NCI-H524 (cell line): Measurements from ENCODE around the gene DCST2.
A peak's percentile ranks its signal among the peaks of the same experiment; 100 is the strongest.

Experiments
- DNase-seq, 2 experiments: peaks; one replicate each; lab custom pipeline; 2025; lab: John Stamatoyannopoulos, UW

DCST2 gene

GRCh38 chr1:155069551-155070157 is 36.1 kb upstream of the DCST2 start:
- DNase-seq = peak in 1 of 2 experiments; percentile 62

DNA sequence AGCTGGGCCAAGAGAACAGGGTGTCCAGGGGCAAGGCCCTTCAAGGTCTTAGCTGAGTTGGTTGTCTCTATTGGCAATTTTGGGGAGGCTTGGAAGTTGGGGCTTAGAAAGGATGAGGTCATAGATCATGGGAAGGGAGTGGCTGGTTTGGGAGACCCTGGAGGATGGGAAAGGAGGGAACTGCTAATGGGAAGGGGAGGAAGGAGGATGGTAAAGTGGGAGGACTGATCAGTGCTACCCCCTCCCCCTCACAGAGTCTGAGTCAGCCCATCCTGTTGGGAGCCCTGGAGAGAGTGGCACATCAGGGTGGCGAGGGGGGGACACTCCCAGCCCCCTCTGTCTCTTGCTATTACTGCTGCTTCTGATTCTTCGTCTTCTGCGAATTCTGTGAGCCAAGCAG is 35.0 kb upstream of the DCST2 start:
- DNase-seq = no peak

GRCh38 chr1:155066777-155067176 is 33.2 kb upstream of the DCST2 start:
- no peak for DNase-seq

GRCh38 chr1:155064832-155065429 is 31.4 kb upstream of the DCST2 start:
- no peak for DNase-seq

GRCh38 chr1:155064111-155064831 is 30.7 kb upstream of the DCST2 start:
- peak in 1 of 2 experiments; percentile 44 for DNase-seq

DNA sequence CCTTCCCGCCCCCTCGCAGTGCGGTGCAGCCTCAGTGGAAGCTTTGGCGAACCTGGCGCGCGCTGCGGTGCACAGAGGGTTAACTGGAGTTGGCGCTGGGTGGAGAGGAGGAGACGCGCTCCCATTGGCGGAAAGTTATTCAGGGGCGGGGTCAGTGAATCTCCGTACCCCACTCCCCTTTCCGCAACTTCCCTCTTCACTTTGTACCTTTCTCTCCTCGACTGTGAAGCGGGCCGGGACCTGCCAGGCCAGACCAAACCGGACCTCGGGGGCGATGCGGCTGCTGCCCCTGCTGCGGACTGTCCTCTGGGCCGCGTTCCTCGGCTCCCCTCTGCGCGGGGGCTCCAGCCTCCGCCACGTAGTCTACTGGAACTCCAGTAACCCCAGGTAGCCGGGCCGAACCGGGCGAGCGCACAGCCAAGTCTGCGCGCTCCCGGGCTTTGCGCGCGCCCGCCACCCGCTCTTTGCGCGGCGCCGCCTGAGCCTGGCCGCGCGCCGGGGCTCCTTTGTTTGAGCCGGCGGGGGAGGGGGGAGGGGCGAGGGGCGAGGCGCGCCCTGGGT is 30.0 kb upstream of the DCST2 start, which contains the start of gene EFNA4:
EFNA4 (plus strand) TSS at position 191 of the 561 bp plus-strand sequence; CDS start at position 275, 84 bp downstream.
- DNase-seq = peak; percentile 38 to 56

- peak; percentile 33 to 55 for DNase-seq
Observed at GRCh38 chr1:155062702-155063411, 29.3 kb upstream of the DCST2 start.

- DNase-seq = no peak
Observed at GRCh38 chr1:155062151-155062686, 28.6 kb upstream of the DCST2 start.

DNA sequence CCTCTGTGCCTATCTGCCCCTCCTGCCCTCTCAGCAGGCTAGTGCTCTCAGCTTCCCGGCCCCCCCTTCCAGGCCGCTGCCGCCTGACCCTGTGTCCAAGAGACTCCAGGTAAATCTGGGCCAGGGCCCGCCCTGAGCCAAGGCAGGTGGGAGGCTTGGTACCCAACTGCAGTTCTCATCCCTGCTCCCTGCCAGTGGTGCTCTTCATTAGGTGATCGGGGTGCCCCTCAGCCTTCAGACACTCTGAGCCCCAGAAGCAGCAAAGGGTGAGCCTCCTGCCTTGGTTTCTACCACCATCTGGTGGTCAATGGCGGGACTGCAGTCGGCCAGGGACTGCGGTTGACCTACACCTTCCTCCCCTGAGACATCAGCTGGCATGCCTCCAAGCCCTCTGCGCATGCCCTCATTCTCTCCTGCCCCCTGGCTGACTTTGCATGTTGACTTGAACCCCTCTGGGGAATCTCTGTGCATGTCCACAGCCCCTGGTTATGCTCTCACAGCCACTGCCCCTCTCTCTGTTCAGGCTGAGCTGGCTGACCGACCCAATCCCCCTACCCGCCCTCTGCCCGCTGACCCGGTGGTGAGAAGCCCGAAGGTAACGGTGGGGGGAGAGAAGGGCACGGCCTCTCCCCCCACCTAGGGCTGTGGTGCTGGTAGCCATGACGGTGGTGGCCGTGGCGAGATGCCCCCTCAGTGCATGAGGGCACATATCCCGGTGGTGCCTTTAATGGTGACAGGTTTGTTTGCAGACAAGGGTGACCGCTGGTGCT is 28.0 kb upstream of the DCST2 start:
- DNase-seq = peak; percentile 58 to 80

GRCh38 chr1:155060736-155061135 is 27.2 kb upstream of the DCST2 start:
- DNase-seq = no peak

DNA sequence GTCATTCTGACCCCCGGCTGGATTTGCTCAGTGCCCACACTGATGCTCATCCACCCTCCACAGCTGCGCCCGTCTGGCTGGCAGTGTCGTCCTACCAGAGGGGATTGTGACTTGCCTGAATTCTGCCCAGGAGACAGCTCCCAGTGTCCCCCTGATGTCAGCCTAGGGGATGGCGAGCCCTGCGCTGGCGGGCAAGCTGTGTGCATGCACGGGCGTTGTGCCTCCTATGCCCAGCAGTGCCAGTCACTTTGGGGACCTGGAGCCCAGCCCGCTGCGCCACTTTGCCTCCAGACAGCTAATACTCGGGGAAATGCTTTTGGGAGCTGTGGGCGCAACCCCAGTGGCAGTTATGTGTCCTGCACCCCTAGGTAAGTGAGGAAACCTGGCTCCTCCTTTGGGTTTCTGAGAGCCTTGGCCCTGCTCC is 24.2 kb upstream of the DCST2 start:
- no peak for DNase-seq

DNA sequence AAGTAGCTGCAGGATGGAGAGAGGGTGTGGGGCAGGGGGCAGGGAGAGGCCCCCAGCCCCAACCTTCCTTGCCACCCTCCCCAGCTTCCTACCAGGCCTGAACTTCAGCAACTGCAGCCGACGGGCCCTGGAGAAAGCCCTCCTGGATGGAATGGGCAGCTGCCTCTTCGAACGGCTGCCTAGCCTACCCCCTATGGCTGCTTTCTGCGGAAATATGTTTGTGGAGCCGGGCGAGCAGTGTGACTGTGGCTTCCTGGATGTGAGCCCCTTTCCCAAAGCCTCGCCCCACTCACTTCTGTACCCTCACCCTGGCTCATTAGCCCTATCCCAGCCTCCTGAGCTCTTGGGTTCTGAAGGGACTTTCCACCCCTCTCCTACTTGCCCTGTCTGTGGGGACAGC is 23.5 kb upstream of the DCST2 start:
- no peak for DNase-seq

- DNase-seq = no peak
Observed at GRCh38 chr1:155053531-155054105, 20.0 kb upstream of the DCST2 start.

- peak in 1 of 2 experiments; percentile 7 for DNase-seq
Observed at GRCh38 chr1:155052439-155053395, 19.1 kb upstream of the DCST2 start.

DNA sequence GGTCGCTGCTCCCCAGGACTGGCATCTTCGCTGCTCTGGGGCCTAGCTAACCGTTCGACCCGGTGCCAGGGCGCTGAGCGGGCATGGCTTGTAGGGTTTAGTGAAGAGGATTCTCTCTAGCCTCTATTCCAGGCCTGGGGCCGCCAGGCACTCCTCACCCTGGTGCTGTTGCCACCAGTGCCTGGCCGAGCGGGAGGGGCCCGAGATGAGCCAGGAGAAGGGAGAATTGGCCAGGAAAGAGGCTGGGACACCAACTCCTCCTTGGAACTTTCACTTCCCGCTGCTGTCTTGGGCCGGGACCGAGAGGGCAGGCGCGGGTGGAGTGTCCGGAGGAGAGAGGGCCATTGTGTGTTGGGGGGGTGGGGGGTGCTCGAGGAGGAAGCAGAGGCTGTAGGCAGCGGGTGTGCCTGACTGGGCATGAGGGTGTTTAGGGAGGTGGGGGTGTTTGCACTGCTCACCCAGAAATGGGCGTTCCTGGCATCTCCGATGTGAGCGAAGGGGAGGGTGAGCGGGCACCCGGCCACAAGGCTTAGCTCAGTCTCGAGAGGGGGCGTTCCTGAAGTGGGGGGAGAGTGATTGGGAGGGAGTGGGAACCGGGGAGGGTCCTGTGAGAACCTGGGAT is 18.3 kb upstream of the DCST2 start:
- peak; percentile 14 to 19 for DNase-seq

GRCh38 chr1:155051342-155051776 is 17.8 kb upstream of the DCST2 start:
- DNase-seq = no peak

- peak in 1 of 2 experiments; percentile 67 for DNase-seq
Observed at GRCh38 chr1:155050560-155051341, 17.2 kb upstream of the DCST2 start, which contains the start of gene ADAM15. TSS of gene ADAM15 (plus strand) at chr1:155051316. CDS start at chr1:155051387, 71 bp downstream.
